ENCODE results near the gene HIC1.

The HIC1 gene

GRCh38 chr17:2108170-2108569, 53.3 kb downstream of the HIC1 start:
- DNase-seq = no peak

- DNase-seq = no peak
Measured at GRCh38 chr17:2110436-2110835, 55.5 kb downstream of the HIC1 start.

GRCh38 chr17:2111691-2112090, 56.8 kb downstream of the HIC1 start:
- DNase-seq = no peak
